Measurements from ENCODE around the gene SOCS6. TPM values are rescaled to one million over a fixed set of nuclear protein-coding genes. Genes with fewer than 3 reads are reported as not detected.

The SOCS6 gene
- total RNA-seq, 1 donor = 34.5 TPM

GRCh38 chr18:70331456-70332097 is 42.7 kb downstream of the SOCS6 start:
- no peak for TF ChIP-seq CTCF (IDR thresholded peaks at IDR 0.05; ENCODE audit: insufficient read depth, low read depth, low read length)
- H3K4me3 ChIP-seq (ENCODE audit: low read depth, low read length) = no peak overlapping the region

DNA sequence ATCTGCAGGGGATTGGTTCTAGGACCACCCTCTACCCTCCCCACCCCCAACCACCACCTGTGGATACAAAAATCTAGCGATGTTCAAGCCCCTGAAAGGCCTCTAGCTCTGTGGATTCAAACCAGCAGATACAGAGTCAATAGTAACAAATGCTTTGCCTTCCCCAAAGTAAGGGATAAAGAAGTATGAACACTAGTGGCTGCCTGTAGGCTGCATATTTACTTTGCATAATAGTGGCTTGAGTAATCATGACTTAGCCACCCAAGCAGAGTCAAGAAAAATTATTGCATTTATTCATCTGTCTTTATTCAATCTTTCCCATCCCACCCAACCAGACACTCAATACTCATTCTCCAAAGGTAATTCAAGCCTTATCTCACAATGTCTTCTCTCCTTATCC is 43.8 kb downstream of the SOCS6 start:
- TF ChIP-seq CTCF (IDR thresholded peaks at IDR 0.05; ENCODE audit: insufficient read depth, low read depth, low read length) = no peak
- DNase-seq (ENCODE audit: low read depth) = no peak
- no peak overlapping the region for H3K4me3 ChIP-seq (ENCODE audit: low read depth, low read length)

More at GRCh38 chr18:70331456-70332097, 42.7 kb downstream of the SOCS6 start:
- DNase-seq (ENCODE audit: low read depth) = no peak

GRCh38 chr18:70333316-70333715 is 44.5 kb downstream of the SOCS6 start:
- TF ChIP-seq CTCF (IDR thresholded peaks at IDR 0.05; ENCODE audit: insufficient read depth, low read depth, low read length) = no peak
- no peak for DNase-seq (ENCODE audit: low read depth)
- H3K4me3 ChIP-seq (ENCODE audit: low read depth, low read length) = no peak overlapping the region

- peak; percentile 93 for DNase-seq (ENCODE audit: low read depth)
- TF ChIP-seq CTCF (IDR thresholded peaks at IDR 0.05; ENCODE audit: insufficient read depth, low read depth, low read length) = no peak
- no peak overlapping the region for H3K4me3 ChIP-seq (ENCODE audit: low read depth, low read length)
Observed at GRCh38 chr18:70333757-70334156, 44.9 kb downstream of the SOCS6 start.

- H3K4me3 ChIP-seq (ENCODE audit: low read depth, low read length) = no peak overlapping the region
- no peak for TF ChIP-seq CTCF (IDR thresholded peaks at IDR 0.05; ENCODE audit: insufficient read depth, low read depth, low read length)
- DNase-seq (ENCODE audit: low read depth) = no peak
Observed at GRCh38 chr18:70334264-70334663, 45.4 kb downstream of the SOCS6 start.

- no peak for TF ChIP-seq CTCF (IDR thresholded peaks at IDR 0.05; ENCODE audit: insufficient read depth, low read depth, low read length)
- DNase-seq (ENCODE audit: low read depth) = no peak
Observed at GRCh38 chr18:70334728-70335329, 46.0 kb downstream of the SOCS6 start.

More at GRCh38 chr18:70334728-70335329, 46.0 kb downstream of the SOCS6 start:
- H3K4me3 ChIP-seq (ENCODE audit: low read depth, low read length) = no peak overlapping the region

All from fibroblast of villous mesenchyme (primary cell).